Stimulated activated CD8-positive, alpha-beta memory T cell treated with anti-CD3 and anti-CD28 coated beads, Interleukin-7, amount 100 ng/mL, for 24 hours (primary cell): ENCODE measurements around the gene CCDC106.

Experiments
- DNase-seq: peaks from one replicate; pipeline ENCODE4 v3.0.0-alpha.2; 2020; ENCODE audit warnings: low read depth

CCDC106 gene

DNA sequence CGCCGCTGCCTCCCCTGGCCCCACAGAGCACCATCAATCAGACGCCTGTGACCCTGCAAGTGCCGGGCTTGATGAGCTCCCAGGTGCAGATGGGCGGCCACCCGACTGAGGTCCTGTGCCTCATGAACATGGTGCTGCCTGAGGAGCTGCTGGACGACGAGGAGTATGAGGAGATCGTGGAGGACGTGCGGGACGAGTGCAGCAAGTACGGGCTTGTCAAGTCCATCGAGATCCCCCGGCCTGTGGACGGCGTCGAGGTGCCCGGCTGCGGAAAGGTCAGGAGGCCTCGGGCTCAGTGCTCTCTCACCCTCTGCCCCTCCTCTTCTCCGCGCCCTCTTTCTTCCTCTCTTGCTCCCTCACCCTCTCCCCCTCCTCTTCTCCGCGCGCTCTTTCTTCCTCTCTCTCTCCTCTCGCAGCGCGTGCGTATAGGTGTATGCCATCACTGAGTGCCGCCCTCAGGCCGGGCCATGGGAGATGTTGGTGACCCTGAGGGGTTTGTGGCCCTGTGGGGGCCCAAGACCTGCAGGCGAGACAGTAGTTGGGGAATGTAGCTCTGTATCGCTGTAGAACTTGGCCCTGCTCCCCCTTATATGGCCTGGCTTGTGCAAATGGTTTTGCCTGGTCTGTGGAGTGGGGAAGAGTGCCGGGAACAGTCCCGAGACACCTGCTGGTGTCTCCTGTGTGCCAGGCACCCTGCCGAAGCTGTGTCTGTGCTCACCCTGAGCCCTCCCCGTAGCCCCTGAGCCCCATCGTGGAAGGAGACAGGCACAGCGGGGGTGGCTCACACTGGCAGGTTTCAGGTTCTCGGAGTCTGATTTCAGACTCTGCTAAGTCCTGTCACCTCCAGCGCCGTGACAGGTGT lies 21.6 kb downstream of the CCDC106 start:
- no peak for DNase-seq

DNA sequence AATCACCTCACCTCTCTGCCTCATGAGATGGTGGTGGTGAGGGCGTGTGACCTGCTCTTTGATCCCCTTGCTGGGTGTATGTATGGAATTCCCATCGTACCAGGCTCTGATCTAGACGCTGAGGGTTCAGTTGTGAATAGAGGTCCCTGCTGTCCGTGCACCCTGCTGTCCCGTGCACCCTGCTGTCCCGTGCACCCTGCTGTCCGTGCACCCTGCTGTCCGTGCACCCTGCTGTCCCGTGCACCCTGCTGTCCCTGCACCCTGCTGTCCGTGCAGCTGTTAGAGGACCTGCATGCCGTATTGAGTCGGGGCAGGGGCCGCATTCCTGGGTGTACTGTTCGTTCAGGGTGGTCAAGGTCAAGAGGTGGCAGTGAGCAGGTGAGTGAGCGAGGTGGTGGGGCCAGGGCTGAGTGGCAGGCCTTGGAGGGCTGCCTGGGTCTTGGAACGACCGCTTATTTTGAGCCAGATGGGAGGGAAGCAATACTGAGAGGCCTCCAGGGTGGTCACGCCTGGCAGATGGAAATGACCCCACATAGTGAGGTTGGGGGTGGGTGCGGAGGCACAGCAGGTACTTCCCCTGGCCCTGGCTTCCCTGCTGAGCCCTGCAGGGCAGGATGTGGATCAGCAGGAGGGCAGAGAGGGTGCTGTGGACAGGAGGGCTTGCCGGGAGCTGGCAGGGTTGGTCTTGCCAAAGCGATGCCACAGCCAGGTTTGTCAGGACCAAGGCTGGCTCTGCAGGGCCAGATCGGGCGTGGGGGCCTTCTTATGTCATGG lies 22.5 kb downstream of the CCDC106 start:
- DNase-seq = no peak

GRCh38 chr19:55671054-55671378 lies 23.0 kb downstream of the CCDC106 start:
- no peak for DNase-seq

DNA sequence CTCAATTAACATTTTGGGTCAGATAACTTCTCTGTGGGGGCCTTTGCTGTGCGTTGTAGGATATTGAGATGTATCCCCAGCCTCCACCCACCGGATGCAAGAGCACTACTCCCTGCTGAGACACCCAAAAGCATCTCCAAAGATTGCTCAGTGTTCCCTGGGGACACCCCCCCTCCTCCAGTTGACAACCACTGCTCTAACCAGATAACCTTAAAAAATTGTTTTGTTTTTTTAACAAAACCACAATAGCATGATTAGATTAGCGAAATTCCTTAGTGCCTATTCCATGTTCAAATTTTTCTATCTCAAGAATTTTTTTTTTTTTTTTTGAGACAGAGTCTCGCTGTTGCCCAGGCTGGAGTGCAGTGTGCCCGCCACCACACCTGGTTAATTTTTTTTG lies 24.4 kb downstream of the CCDC106 start:
- DNase-seq = no peak

DNA sequence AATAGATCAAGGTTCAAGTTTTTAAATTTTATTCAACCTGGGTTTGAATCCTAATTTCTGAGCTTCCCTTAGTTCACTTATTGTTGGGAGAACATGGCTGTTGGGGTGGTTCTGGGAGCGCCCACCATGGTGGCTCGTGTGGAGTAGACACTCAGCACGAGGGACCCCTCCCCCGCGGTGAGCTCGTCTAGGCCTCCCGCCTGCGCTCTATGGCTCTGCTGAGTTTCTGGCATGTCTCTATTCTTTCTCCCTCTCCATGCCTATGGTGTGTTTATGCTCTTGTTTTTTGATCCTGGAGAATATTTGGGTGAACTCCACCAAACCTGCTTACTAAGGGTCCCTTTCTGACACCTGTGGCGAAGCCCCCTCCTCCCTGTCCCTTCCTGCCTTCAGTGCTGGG lies 25.5 kb downstream of the CCDC106 start:
- DNase-seq = no peak

GRCh38 chr19:55673889-55674288 lies 25.9 kb downstream of the CCDC106 start:
- no peak for DNase-seq

DNA sequence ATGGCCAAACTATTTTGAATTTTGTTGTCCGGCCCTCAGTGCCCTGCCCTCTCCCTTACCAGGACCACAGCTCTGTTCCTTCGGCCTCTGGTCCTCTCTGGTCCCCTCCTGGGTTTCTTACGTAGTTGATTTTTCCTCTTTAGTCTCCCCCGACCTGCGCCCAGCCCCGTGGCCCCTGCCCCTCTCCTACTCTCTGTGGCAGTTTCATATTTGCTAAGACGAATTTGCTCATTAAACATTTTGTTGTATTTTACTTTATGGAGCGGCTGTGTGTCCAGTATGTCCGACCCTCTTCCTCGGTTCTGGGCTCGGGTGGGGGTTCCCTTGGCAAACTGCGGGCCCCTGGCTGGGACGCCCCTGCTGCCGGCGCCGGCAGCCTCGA lies 26.4 kb downstream of the CCDC106 start:
- no peak for DNase-seq

GRCh38 chr19:55674841-55675660 lies 27.0 kb downstream of the CCDC106 start, which contains the start of gene EPN1:
TSS of gene EPN1 (plus strand) at chr19:55675226. CDS start at chr19:55678628, 3,402 bp downstream.
- DNase-seq = peak; percentile 95

GRCh38 chr19:55675661-55676354 lies 27.8 kb downstream of the CCDC106 start:
- DNase-seq = no peak

GRCh38 chr19:55676383-55676782 lies 28.4 kb downstream of the CCDC106 start:
- DNase-seq = no peak

DNA sequence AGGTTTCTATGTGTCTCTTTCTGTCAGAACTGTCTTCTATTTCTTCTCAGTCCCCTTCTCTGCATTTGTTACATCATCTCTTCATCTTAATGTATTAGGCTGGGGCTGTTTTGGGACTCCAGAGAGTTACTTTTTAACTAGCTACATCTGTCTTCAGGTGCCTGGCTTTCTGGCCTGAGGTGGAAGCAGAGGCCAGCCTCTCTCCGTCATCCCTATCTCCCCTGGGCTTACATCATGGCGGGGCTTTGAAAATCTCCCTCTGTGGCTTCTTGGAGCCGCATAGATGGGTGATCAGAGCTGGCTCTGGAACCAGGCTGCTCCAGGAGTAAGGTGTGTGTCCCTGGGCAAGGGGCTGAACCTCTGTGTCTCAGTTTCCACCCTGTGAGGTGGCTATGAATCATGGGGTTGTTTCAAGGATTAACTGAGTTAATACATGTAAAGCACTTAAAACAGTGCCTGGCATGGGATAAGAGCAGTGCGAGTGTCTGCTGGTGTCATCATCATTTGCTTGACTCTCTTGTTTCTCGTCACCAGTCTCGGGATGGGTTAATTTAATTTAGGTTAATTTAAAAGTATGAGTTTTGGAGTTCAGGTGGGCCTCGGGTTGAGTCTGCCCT lies 29.0 kb downstream of the CCDC106 start:
- no peak for DNase-seq

DNA sequence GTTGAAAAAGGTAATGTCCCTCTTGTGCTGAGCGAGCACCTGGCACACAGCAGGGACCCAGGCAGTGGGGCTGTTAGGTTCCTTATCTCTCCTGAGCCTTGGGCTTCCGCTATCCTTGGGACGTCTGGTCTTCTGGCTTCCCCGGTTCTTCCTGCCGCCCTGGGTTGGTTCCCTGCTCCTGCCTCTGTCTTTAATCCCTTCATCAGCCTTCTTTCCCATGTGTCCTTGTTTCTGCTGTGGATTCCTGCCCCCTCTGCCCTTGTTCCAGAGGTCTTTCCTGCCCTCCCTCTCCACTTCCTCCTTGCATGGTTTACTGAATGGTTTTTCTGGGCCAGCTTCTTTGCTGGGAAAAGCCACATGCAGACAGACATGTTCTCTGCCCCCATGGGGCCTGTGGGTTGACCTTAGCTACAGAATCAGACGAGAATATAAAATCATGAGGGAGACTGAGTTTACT lies 29.6 kb downstream of the CCDC106 start:
- DNase-seq = no peak

DNA sequence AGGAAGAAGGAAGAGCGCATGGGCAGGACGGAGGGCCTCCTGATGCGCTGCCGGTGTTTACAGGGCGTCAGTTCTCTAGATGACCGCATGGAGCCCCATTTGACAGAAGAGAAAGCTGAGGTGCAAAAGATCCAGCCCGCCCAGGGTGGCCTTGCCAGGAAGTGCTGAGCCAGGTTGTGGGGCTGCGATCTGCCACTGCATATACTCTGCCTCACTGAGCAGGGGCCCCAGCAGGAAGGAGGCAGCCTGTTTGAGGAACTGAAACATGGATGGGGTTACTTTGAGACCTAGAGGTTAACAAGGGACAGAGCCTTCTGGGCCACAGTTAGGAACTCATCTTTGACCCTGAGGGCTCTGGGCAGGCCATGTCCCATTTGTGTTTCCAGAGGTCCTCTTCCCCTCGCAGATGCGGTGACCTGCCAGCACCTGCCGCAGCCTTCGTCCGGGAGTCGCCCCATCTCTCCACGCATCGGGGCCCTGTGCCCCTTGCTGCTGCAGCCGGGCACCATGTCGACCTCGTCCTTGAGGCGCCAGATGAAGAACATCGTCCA lies 30.2 kb downstream of the CCDC106 start:
- DNase-seq = no peak

DNA sequence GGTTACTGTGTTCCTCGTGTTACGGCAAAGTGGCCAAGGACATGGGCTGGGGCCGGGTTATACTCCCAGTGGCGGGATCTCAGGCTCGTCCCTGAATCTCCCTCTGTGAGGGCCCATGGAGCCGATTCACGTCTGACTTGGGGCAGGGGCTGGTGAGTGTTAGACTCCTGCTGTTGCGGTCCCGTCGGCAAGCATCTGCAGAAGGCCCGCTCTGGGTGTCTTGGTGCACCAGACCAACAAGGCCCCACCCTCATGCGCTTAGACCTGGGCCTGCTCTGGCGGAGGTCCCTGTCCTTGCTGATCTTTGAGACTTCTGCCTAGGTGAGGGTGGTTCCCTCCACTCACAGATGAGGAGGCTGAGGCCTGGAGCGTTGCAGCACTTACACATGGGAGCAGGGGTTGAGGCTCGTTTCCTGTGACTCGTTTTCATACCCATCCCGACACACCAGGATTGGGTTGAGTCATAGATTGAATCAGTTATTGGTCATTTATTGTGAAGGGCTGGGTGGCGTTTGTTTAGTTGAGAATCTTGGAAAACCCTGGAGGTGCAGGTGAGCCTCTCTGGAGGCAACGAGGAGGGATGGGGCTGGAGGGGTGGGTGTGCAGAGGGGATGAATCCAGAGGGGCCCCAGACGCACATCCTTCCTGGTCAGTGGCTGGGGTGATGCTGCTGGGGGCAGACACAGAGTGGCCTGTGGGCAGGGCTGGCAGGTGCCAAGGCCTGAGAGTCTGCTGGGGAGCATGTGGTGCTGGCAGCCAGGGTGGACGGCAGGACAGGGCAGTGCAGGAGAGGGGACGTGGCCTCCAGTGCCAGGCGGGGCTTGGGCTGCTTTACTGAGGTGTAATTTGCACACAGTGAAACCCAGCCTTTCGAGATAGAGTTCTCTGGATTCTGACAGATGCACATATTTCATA lies 31.6 kb downstream of the CCDC106 start:
- no peak for DNase-seq

GRCh38 chr19:55680339-55681130 lies 32.5 kb downstream of the CCDC106 start:
- no peak for DNase-seq

GRCh38 chr19:55681131-55682092 lies 33.4 kb downstream of the CCDC106 start:
- DNase-seq = no peak

DNA sequence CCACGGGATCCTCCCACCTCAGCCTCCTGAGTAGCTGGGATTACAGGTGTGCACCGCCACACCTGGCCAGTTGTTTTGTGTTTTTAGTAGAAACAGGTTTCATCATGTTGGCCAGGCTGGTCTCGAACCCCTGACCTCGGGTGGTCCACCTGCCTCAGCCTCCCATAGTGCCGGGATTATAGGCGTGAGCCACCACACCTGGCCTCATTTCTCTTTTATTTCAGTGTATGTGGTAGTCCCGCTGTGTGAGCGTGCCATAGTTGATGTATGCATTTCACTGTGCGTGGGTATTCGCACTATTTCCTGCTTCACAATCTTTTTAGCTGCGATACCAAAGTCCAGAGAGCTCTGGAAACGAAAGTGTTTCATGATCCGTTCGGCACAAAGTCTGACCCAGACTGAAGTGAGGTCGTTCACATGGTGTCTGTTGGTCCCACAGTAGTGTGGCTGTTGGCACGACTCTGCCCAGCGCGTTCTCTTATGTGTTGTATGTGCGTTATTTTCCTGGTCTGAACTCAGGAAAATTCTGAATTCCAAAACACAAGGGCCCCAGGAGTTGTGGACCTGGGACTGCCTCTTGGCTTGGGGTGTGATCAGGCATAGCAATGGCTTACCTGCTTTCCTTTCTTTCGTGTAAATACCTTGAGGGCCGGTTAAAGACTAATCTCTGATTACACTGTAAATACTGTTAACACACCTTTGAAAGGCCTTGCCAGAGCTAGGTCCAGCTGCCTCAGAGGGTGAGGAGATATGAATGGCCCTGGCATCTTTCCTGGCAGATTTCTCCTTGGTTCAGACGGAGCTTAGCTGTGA lies 35.6 kb downstream of the CCDC106 start:
- DNase-seq = no peak
